Vagina (tissue), 2 donors: ENCODE measurements around the gene PGBD5. TPM values are rescaled to one million over a fixed set of nuclear protein-coding genes. Genes with fewer than 3 reads are reported as not detected.

Experiments
- DNase-seq, 2 donors: peaks; one replicate each; pipeline ENCODE4 v3.0.0-alpha.2; 2017; ENCODE audit errors: extremely low spot score in 2 of 2
- H3K27ac ChIP-seq: fragments of 200-600 bp; sonication (generic); one replicate; pipeline ENCODE4 v1.5.1; 2019
- H3K27me3 ChIP-seq: fragments of 200-600 bp; sonication (generic); one replicate; pipeline ENCODE4 v1.5.1; 2019
- H3K36me3 ChIP-seq, 2 donors: fragments of 200-600 bp; sonication (generic); one replicate each; pipeline ENCODE4 v1.5.1; 2017 to 2019
- H3K4me1 ChIP-seq: fragments of 200-600 bp; sonication (generic); one replicate; pipeline ENCODE4 v1.5.1; 2019
- H3K4me3 ChIP-seq, 2 donors: fragments of 200-600 bp; sonication (generic); 1 replicate in 1 of 2; 2 replicates in 1 of 2; pipeline ENCODE4 v1.5.1; 2016 to 2019
- H3K9me3 ChIP-seq: fragments of 200-600 bp; sonication (generic); one replicate; pipeline ENCODE4 v1.5.1; 2019
- CTCF ChIP-seq, 3 experiments: fragments of 450-650 bp in 2 of 3; fragments of 200-600 bp in 1 of 3; sonication (generic) in 1 of 3; IDR thresholded peaks; one replicate each; pipeline ENCODE4 v1.5.1; 2017 to 2019; ENCODE audit warnings: antibody characterized with exemption in 3 of 3, mild to moderate bottlenecking in 2 of 3, moderate library complexity in 2 of 3
- POLR2A ChIP-seq, 2 donors: fragments of 450-650 bp; IDR thresholded peaks; one replicate each; pipeline ENCODE4 v1.6.1; 2017; ENCODE audit warnings: antibody characterized with exemption in 2 of 2, mild to moderate bottlenecking in 2 of 2, moderate library complexity in 2 of 2
- POLR2AphosphoS5 ChIP-seq, 2 donors: sonication (generic); formaldehyde crosslinking; IDR thresholded peaks; one replicate each; pipeline ENCODE4 v1.9.0; 2017; ENCODE audit warnings: antibody characterized with exemption in 2 of 2, mild to moderate bottlenecking in 2 of 2, low read depth in 1 of 2; ENCODE audit not compliant: insufficient read depth in 1 of 2
- intact Hi-C: fragments of 100-400 bp; cut with DNase I; formaldehyde crosslinking; loops from one replicate; pipeline ENCODE4 v1.15.1; 2023
- total RNA-seq: library from RNA; depleted of rRNA; stranded (reverse); fragments of >200 nt; gene quantifications from one replicate; pipeline ENCODE4 v1.2.3, GENCODE V29; 2016

The PGBD5 gene
- total RNA-seq, 1 donor from 2014 or later, result 0.98 TPM

DNA sequence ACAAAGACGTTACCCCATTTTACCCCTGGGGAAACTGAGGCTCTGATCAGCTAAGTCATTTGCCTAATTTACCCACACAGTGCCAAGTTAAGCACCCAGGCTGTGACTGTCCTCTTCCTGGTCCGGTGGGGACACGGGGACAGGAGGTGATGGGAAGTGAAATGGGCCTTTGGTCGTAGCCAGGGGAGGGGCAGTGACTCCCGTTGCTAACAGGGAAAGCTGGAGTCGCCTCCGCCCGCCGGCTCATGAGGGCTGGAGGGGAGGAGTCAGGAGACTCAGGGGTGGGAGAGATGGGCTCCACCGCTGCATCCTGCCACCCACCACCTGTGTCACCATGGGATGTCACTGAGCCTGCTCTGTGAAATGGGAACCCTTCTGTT lies 139.3 kb downstream of the PGBD5 start:
- Histone ChIP-seq H3K36me3 (no peaks in the 10 kb centered on the region), H3K27ac (no peak overlapping the region), H3K4me3 (no peak overlapping the region), H3K4me1 (peaks cover 5% of the 10 kb centered on the region), H3K27me3 (no peaks in the 10 kb centered on the region), H3K9me3 (no peaks in the 10 kb centered on the region)
- TF ChIP-seq CTCF (IDR thresholded peaks at IDR 0.05), result no peak
- no peak for TF ChIP-seq POLR2AphosphoS5 (IDR thresholded peaks at IDR 0.05; ENCODE audit: insufficient read depth in 1 of 2, low read depth in 1 of 2)
- TF ChIP-seq POLR2A (IDR thresholded peaks at IDR 0.05), result no peak
- DNase-seq, result no peak
- intact Hi-C loops, result no loop called here

- DNase-seq, result no peak
- peaks cover 11% of the 10 kb centered on the region for H3K4me1 ChIP-seq
- H3K27ac ChIP-seq, result no peak overlapping the region
- no peaks in the 10 kb centered on the region for H3K9me3 ChIP-seq
- no peak for TF ChIP-seq POLR2A (IDR thresholded peaks at IDR 0.05)
- TF ChIP-seq POLR2AphosphoS5 (IDR thresholded peaks at IDR 0.05; ENCODE audit: insufficient read depth in 1 of 2, low read depth in 1 of 2), result no peak
- TF ChIP-seq CTCF (IDR thresholded peaks at IDR 0.05), result no peak
- H3K36me3 ChIP-seq, result no peaks in the 10 kb centered on the region
- no peaks in the 10 kb centered on the region for H3K27me3 ChIP-seq
- intact Hi-C loops, result no loop called here
- no peak overlapping the region for H3K4me3 ChIP-seq
These were observed 139.8 kb downstream of the PGBD5 start for GRCh38 chr1:230286166-230286889.

DNA sequence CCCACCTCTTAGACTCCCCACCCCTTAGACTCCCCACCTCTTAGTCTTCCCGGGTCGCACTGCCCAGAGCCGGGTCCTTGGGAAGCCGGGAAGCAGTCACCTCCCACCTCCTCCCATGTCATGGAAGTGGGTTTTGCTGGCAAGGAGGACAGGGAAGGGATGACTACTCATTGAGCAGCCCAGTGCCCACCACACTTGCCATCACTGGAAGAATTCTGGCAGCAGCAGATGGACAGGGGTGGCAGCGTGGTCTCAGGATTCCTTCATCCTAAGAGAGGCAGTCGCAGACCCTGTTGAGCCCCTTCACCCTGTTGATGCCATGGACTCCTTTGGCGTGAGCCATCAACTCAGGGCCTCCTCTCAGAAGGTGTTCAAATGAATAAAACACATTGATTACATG lies 140.8 kb downstream of the PGBD5 start:
- DNase-seq, result no peak
- Histone ChIP-seq H3K27me3 (no peaks in the 10 kb centered on the region), H3K9me3 (no peaks in the 10 kb centered on the region), H3K4me3 (no peak overlapping the region), H3K36me3 (peaks cover 0 to 1% of the 10 kb centered on the region in 2 donors), H3K27ac (no peak overlapping the region), H3K4me1 (peaks cover 17% of the 10 kb centered on the region)
- intact Hi-C loops, result no loop called here
- no peak for TF ChIP-seq POLR2A (IDR thresholded peaks at IDR 0.05)
- no peak for TF ChIP-seq CTCF (IDR thresholded peaks at IDR 0.05)
- no peak for TF ChIP-seq POLR2AphosphoS5 (IDR thresholded peaks at IDR 0.05; ENCODE audit: insufficient read depth in 1 of 2, low read depth in 1 of 2)

DNA sequence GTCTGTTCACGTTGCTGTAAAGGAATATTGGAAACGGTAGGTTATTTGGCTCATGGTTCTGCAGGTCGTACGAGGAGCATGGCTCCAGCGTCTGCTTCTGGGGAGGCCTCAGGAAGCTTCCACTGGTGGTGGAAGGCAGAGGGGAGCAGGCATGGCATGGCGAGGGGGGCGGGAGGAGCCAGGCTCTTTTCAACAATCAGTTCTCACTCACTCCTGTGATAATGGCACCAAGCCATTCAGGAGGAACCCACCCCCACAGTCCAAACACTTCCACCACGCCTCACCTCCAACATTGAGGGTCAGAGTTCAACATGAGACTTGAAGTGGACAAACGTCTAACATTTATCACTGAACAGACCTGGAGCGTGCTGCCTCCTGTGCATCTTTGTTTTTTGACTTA lies 141.2 kb downstream of the PGBD5 start:
- no peak for DNase-seq

GRCh38 chr1:230283678-230284077 lies 142.5 kb downstream of the PGBD5 start:
- Histone ChIP-seq H3K36me3 (peaks cover 0 to 16% of the 10 kb centered on the region in 2 donors), H3K9me3 (no peaks in the 10 kb centered on the region), H3K27me3 (no peaks in the 10 kb centered on the region), H3K4me3 (no peak overlapping the region), H3K4me1 (peaks cover 17% of the 10 kb centered on the region), H3K27ac (no peak overlapping the region)
- no peak for DNase-seq
- intact Hi-C loops, result no loop called here
- no peak for TF ChIP-seq POLR2AphosphoS5 (IDR thresholded peaks at IDR 0.05; ENCODE audit: insufficient read depth in 1 of 2, low read depth in 1 of 2)

More for the DNA sequence above, 141.2 kb downstream of the PGBD5 start:
- TF ChIP-seq POLR2AphosphoS5 (IDR thresholded peaks at IDR 0.05; ENCODE audit: insufficient read depth in 1 of 2, low read depth in 1 of 2), result no peak
- TF ChIP-seq POLR2A (IDR thresholded peaks at IDR 0.05), result no peak
- Histone ChIP-seq H3K4me3 (no peak overlapping the region), H3K4me1 (peaks cover 17% of the 10 kb centered on the region), H3K27me3 (no peaks in the 10 kb centered on the region), H3K36me3 (peaks cover 0 to 6% of the 10 kb centered on the region in 2 donors), H3K27ac (no peak overlapping the region), H3K9me3 (no peaks in the 10 kb centered on the region)
- intact Hi-C loops, result no loop called here

DNA sequence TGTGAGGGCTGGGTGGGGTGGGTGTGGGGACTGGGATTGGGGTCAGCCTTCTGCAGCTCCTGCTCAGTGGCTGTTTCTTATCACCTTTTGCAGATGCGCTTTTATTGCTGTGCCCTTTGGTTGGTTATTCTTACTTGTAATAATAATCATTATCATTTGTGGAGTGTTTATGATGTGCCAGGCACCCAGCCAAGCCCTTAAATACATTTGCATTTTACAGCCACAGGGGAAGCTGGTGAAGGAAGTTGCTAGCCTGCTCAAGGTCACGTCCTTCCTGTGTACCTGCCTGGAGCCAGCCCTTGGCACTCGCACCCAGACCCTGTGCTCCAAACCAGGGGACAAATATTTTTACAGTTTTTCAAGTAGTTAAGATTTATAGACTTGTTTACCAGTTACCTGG lies 144.0 kb downstream of the PGBD5 start:
- no peak for DNase-seq
- Histone ChIP-seq H3K36me3 (peaks cover 0 to 22% of the 10 kb centered on the region in 2 donors), H3K4me1 (peaks cover 17% of the 10 kb centered on the region), H3K27me3 (no peaks in the 10 kb centered on the region), H3K4me3 (no peak overlapping the region), H3K9me3 (no peaks in the 10 kb centered on the region), H3K27ac (peak overlapping the region; percentile 10)
- TF ChIP-seq POLR2A (IDR thresholded peaks at IDR 0.05), result no peak
- intact Hi-C loops, result no loop called here
